ENCODE measurements around the gene CRLF1. TPM values are rescaled to one million over a fixed set of nuclear protein-coding genes. Genes with fewer than 3 reads are reported as not detected.

Gene CRLF1
- total and polyA plus RNA-seq, 4 experiments from 2014 or later = 0.70 TPM; not detected in 3

- H3K27me3 ChIP-seq (ENCODE audit: insufficient read depth, low read length) = no peaks in the 10 kb centered on the region
- H3K36me3 ChIP-seq (ENCODE audit: insufficient read depth, low read length) = no peaks in the 10 kb centered on the region
- Mint-ChIP-seq H3K4me3 (no peak overlapping the region), H3K27ac (no peak overlapping the region), H3K36me3 (no peaks in the 10 kb centered on the region), H3K4me1 (no peaks in the 10 kb centered on the region), H3K9me3 (no peaks in the 10 kb centered on the region), H3K27me3 (no peaks in the 10 kb centered on the region)
- CTCF ChIA-PET (ENCODE audit: partially characterized antibody) = interaction anchor here (0.7 to 1.0 kb wide), 2 partner anchors 83 to 117 kb away, joined by 3 read pairs; no protein-coding TSS in a partner anchor
- H3K4me1 ChIP-seq (ENCODE audit: insufficient read depth, low read length) = no peaks in the 10 kb centered on the region
- POLR2A ChIA-PET (ENCODE audit: partially characterized antibody) = interaction anchor here (0.5 to 1.1 kb wide), 2 partner anchors 19 to 20 kb away, joined by 3 read pairs; partner anchors contain the start of gene UBA52
- no peak overlapping the region for H3K27ac ChIP-seq (ENCODE audit: low read depth, low read length)
- DNase-seq = no peak
- intact Hi-C loops (cut with micrococcal nuclease) = no loop called here
- no peak overlapping the region for H3K4me3 ChIP-seq (ENCODE audit: low read length in 2 of 2)
- no peaks in the 10 kb centered on the region for H3K9me3 ChIP-seq (ENCODE audit: control insufficient read depth in 1 of 2, low read length in 2 of 2)
Observed at GRCh38 chr19:18551631-18552030, 55.0 kb downstream of the CRLF1 start.

- ChIA-PET CTCF (ENCODE audit: partially characterized antibody) (interaction anchor here (0.7 to 2.1 kb wide), 15 partner anchors 13 to 303 kb away, joined by 3 to 25 read pairs (median 6); partner anchors contain the start of genes ELL, KXD1, REX1BD and UBA52), POLR2A (ENCODE audit: partially characterized antibody) (interaction anchor here (0.6 to 4.3 kb wide), 19 partner anchors 11 to 375 kb away, joined by 3 to 81 read pairs (median 5); partner anchors contain the start of genes COPE, DDX49, ELL and JUND)
- H3K4me1 ChIP-seq (ENCODE audit: insufficient read depth, low read length) = peaks cover 25% of the 10 kb centered on the region
- peaks cover 0 to 23% of the 10 kb centered on the region in 2 donors for H3K36me3 Mint-ChIP-seq
- intact Hi-C loops (cut with micrococcal nuclease) = loop anchor here (1.0 to 5.0 kb wide), 5 partner anchors 13 to 93 kb away; partner anchors contain the start of genes ELL, KLHL26, KXD1 and UBA52
- peak; percentile 79 to 90 (median 83) for DNase-seq
- peak overlapping the region; percentile 78 for H3K27ac ChIP-seq (ENCODE audit: low read depth, low read length)
- H3K27me3 Mint-ChIP-seq = no peaks in the 10 kb centered on the region
- peaks cover 20% of the 10 kb centered on the region for H3K36me3 ChIP-seq (ENCODE audit: insufficient read depth, low read length)
- H3K4me3 ChIP-seq (ENCODE audit: low read length in 2 of 2) = peak overlapping the region; percentile 38 to 54
- H3K9me3 Mint-ChIP-seq = no peaks in the 10 kb centered on the region
- H3K4me3 Mint-ChIP-seq = peak overlapping the region; percentile 91 to 100 (median 96)
- H3K4me1 Mint-ChIP-seq = peaks cover 8 to 35% (median 21%) of the 10 kb centered on the region in 4 donors
- no peaks in the 10 kb centered on the region for H3K27me3 ChIP-seq (ENCODE audit: insufficient read depth, low read length)
- peak overlapping the region; percentile 97 to 99 (median 98) for H3K27ac Mint-ChIP-seq
- H3K9me3 ChIP-seq (ENCODE audit: control insufficient read depth in 1 of 2, low read length in 2 of 2) = no peaks in the 10 kb centered on the region
Observed at GRCh38 chr19:18543814-18544475, 62.7 kb downstream of the CRLF1 start.

Other genes starting within 250 kb of the CRLF1 start
- 1 to 10 TPM; 1.2 TPM for gene GDF15, start 220.6 kb downstream of the CRLF1 start, total RNA-seq
- not detected for gene GDF15, start 220.6 kb downstream of the CRLF1 start, polyA plus RNA-seq
- under 1 TPM; 0.73 to 0.91 TPM for gene LRRC25, start 209.2 kb downstream of the CRLF1 start, total RNA-seq
- gene LRRC25, start 209.2 kb downstream of the CRLF1 start, polyA plus RNA-seq = under 1 TPM in 1 of 2 donors, not detected in 1; 0.07 TPM
- 10 to 100 TPM; 71.3 to 73.4 TPM for gene SSBP4, start 187.4 kb downstream of the CRLF1 start, total RNA-seq
- 100 to 1,000 TPM in 1 of 2 donors, 10 to 100 TPM in 1; 81.5 to 108 TPM for gene SSBP4, start 187.4 kb downstream of the CRLF1 start, polyA plus RNA-seq
- gene ISYNA1, start 168.7 kb downstream of the CRLF1 start, total RNA-seq = 10 to 100 TPM; 37.1 to 43.2 TPM
- 10 to 100 TPM; 27.5 to 36.3 TPM for gene ISYNA1, start 168.7 kb downstream of the CRLF1 start, polyA plus RNA-seq
- 10 to 100 TPM; 34.9 to 35.9 TPM for gene ELL, start 84.7 kb downstream of the CRLF1 start, total RNA-seq
- 10 to 100 TPM in 1 of 2 donors, 1 to 10 TPM in 1; 6.5 to 16.7 TPM for gene ELL, start 84.7 kb downstream of the CRLF1 start, polyA plus RNA-seq
- 100 to 1,000 TPM; 231 to 249 TPM for gene FKBP8, start 63.2 kb downstream of the CRLF1 start, total RNA-seq
- 100 to 1,000 TPM in 1 of 2 donors, 10 to 100 TPM in 1; 82.4 to 130 TPM for gene FKBP8, start 63.2 kb downstream of the CRLF1 start, polyA plus RNA-seq
- gene KXD1, start 48.9 kb downstream of the CRLF1 start, total RNA-seq = 10 to 100 TPM; 95.3 to 95.6 TPM
- gene KXD1, start 48.9 kb downstream of the CRLF1 start, polyA plus RNA-seq = 10 to 100 TPM; 88.8 to 94.3 TPM
- 1,000 to 10,000 TPM; 1,962 to 1,978 TPM for gene UBA52, start 34.9 kb downstream of the CRLF1 start, total RNA-seq
- 1,000 to 10,000 TPM; 1,135 to 1,692 TPM for gene UBA52, start 34.9 kb downstream of the CRLF1 start, polyA plus RNA-seq
- gene REX1BD, start 18.0 kb downstream of the CRLF1 start, total RNA-seq = 100 to 1,000 TPM; 150 to 154 TPM
- 100 to 1,000 TPM; 148 to 156 TPM for gene REX1BD, start 18.0 kb downstream of the CRLF1 start, polyA plus RNA-seq
- gene TMEM59L, start 6.1 kb upstream of the CRLF1 start, total RNA-seq = not detected
- gene TMEM59L, start 6.1 kb upstream of the CRLF1 start, polyA plus RNA-seq = not detected
- gene KLHL26, start 30.2 kb upstream of the CRLF1 start, total RNA-seq = 10 to 100 TPM; 13.4 to 14.8 TPM
- 1 to 10 TPM; 4.4 to 7.8 TPM for gene KLHL26, start 30.2 kb upstream of the CRLF1 start, polyA plus RNA-seq
- gene CRTC1, start 76.9 kb upstream of the CRLF1 start, total RNA-seq = 10 to 100 TPM; 19.6 to 20.8 TPM
- gene CRTC1, start 76.9 kb upstream of the CRLF1 start, polyA plus RNA-seq = 1 to 10 TPM in 1 of 2 donors, not detected in 1; 1.7 TPM
- gene COMP, start 184.5 kb upstream of the CRLF1 start, total RNA-seq = not detected
- gene COMP, start 184.5 kb upstream of the CRLF1 start, polyA plus RNA-seq = not detected
- 100 to 1,000 TPM; 127 to 130 TPM for gene UPF1, start 225.2 kb upstream of the CRLF1 start, total RNA-seq
- gene UPF1, start 225.2 kb upstream of the CRLF1 start, polyA plus RNA-seq = 10 to 100 TPM in 1 of 2 donors, 1 to 10 TPM in 1; 2.6 to 21.9 TPM